Upper lobe of left lung (tissue), 4 donors: ENCODE data around the gene PLEK.

Experiments
- POLR2A ChIP-seq, 4 donors: fragments of 450-650 bp; IDR thresholded peaks; one replicate each; pipeline ENCODE4 v1.5.1; 2016 to 2017; ENCODE audit warnings: antibody characterized with exemption in 4 of 4, mild to moderate bottlenecking in 2 of 4
- POLR2AphosphoS5 ChIP-seq, 2 donors: sonication (generic); formaldehyde crosslinking; IDR thresholded peaks; one replicate each; pipeline ENCODE4 v1.5.1; 2017; ENCODE audit warnings: antibody characterized with exemption in 2 of 2
- TF ChIP-seq, protein P1 (sequence below), 6 experiments: fragments of 450-650 bp in 4 of 6; fragments of 200-600 bp in 2 of 6; sonication (generic) in 2 of 6; IDR thresholded peaks; one replicate each; pipeline ENCODE4 v1.5.1; 2016 to 2019; ENCODE audit warnings: antibody characterized with exemption in 6 of 6

DNA sequence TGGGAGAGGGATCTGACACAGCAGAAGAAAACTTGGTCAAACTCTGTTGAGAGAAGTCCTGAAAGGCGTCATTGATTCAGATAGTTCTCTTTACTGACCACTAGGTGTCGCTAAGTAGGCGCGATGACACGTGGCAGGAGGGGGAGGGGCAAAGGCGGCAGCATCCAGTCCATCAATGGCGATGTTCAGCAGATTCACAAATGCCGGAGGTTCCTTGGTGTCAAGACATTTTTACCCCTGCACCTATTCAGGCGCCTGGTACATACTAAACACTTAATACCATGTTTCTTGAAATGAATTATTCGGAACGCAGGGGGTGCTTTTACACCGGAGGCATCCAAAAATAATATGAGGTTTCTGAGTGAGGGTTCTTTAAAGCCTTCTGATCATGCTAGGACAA lies 3.0 kb upstream of the PLEK start:
- TF ChIP-seq POLR2A (IDR thresholded peaks at IDR 0.05) (no peak), POLR2AphosphoS5 (IDR thresholded peaks at IDR 0.05) (peak in 1 of 2 donors; percentile 23)
- TF ChIP-seq, protein P1, sequence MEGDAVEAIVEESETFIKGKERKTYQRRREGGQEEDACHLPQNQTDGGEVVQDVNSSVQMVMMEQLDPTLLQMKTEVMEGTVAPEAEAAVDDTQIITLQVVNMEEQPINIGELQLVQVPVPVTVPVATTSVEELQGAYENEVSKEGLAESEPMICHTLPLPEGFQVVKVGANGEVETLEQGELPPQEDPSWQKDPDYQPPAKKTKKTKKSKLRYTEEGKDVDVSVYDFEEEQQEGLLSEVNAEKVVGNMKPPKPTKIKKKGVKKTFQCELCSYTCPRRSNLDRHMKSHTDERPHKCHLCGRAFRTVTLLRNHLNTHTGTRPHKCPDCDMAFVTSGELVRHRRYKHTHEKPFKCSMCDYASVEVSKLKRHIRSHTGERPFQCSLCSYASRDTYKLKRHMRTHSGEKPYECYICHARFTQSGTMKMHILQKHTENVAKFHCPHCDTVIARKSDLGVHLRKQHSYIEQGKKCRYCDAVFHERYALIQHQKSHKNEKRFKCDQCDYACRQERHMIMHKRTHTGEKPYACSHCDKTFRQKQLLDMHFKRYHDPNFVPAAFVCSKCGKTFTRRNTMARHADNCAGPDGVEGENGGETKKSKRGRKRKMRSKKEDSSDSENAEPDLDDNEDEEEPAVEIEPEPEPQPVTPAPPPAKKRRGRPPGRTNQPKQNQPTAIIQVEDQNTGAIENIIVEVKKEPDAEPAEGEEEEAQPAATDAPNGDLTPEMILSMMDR (IDR thresholded peaks at IDR 0.05): peak; percentile 66 to 86 (median 82)
